Stimulated activated CD4-positive, alpha-beta T cell treated with anti-CD3 and anti-CD28 coated beads, Interleukin-12 subunit alpha, Interleukin-12 subunit beta, amount 100 ng/mL, for 4 hours (primary cell): ENCODE data around the gene DPP7.
"Not testable (repeated sequence)": the region's sequence is repeated elsewhere in the genome, so short reads cannot be mapped to it uniquely, and the experiment has no call there.

Source experiments
- DNase-seq: peaks from one replicate; pipeline ENCODE4 v3.0.0-alpha.2; 2020

Gene DPP7

DNA sequence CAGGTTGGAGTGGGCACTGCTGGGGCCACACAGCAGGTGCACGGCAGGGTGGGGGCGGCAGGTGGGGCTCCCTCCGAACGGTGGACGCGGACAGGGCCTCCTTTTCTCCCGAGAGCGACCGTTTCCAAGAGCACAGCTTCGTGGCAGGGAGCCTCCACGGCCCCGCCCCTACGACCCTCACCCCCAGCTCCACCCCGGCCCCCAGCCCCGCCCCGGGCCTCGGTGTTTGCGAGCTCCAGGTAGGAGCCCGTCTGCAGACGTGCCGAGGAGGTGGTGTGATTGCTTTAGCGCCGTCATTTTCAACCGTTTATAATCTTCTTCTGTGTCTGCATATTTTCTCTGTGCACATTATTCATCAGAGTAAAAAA, 33.2 kb upstream of the DPP7 start:
- DNase-seq, result no peak

DNA sequence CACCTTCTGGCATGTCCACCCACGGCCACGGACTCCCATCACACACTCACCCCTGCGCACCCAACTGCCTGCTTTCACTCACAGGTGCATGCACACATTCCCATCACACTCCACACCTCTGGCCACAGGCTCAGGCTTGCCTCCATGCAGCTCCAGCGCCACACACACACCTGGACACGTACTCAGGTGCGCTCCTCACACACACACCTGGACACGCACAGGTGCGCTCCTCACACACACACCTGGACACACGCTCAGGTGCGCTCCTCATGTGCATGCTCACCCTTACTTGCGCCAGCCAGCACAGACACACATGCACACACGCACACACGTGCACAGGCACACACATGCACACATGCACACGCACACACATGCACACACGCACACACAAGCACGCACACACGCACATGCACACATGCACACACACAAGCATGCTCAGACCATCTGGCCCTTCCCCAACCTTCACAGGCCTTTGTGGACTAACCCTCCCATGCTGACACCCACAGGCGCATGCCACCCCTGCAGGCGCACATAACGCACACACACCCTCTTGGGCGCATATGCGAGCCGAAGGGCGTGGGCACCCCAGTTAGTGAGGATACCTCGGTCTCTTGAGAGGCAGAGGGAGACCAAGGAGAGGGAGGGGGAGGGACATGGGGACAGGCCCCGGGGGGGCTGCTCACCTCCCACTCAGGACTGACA, 32.7 kb upstream of the DPP7 start:
- no peak for DNase-seq

GRCh38 chr9:137146527-137146918, 32.0 kb upstream of the DPP7 start:
- DNase-seq, result no peak

- DNase-seq, result no peak
Observed at GRCh38 chr9:137145731-137146526, 31.4 kb upstream of the DPP7 start.

DNA sequence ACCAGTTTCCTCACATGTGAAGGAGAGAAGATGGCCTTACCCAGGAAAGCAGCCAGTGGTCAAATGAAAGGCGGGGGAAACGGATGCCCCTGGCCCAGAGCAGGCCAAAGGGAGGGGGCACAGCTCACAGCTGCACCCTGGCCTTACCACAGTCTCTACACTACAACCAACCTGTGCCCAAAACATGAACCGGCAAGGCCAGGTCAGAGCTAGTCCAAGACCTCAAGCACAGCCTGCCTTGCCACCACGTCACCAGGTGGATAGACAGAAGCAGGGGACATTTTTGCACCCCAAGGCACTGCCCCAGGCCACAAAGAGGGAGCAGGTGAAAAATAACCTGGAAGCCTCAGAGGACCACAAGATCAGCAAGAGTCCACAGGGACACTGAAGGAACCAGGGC, 28.9 kb upstream of the DPP7 start:
- DNase-seq, result no peak

- no peak for DNase-seq
Observed at GRCh38 chr9:137141976-137142936, 27.7 kb upstream of the DPP7 start.

DNA sequence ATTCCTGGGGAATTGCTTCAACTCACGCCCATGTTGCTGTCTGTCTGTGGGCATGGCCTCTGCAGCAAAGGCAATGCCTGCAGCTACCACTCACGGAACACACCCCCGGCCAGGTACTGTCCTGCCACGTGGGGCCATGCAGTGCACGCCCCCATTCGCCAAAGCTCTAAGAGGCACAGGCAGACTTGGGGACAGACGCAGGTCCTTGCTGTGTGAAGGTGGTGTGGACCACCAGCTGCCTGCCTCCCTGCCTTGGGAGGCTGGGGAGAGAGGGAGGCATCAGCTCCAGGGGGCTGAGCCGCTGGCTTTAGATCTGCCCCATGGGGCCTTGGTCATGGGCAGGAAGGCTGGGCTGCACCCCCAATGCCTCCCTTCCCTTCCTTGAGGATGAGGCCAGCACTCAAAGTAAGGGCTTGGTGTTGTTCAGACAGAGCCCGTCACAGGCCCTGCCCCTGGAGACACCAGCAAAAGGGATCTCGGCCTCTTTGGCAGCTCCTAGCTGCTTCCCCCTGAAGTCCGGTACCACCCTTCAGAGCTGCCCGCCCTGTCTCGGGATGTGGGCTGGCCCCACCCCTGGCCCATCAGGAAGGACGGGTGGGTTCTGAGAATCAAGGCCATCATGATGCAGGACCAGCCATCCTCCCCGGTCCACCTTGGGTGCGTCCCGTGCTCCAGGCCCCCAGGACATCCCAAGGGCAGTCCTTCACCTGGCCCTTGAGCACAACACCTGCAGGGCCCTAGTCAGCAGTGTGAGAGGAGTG, 26.7 kb upstream of the DPP7 start:
- DNase-seq, result no peak

DNA sequence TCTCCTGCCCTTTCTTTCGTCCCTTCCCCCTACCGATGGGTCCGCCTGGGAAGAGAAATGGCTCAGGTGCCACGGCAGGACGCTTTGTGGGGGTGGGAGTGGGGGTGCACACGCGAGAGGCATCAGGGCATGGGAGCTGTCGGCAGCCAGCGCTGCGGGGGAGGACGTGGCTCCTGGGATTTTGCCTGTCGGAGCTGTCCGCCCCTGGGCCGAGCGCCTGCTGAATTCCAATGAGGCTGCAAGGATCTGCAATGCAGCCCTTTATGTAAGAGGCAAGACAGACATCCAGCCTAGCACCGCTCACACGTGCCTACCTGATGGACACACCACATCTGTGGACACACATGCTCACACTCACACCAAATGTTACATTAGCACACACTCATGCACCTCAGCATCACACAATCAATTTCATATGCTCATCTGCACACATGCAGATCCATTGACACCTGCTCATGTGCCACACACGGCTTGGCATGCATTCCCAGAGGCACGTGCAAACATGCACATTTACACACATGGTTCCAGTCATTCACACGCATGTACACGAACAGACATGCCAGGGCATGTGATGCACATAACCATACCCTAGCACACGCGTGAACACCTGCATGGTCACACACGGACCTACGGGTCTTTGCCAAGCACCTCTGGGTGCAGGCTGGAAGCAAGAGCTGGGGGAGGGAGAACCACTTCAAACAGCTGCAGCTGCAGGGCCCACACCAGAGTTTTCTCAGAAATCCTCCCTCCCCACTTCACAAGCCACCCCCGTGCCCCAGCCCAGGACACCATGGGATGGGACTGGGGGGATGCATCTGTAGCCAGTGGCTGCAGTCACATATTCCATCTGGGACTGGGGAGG, 25.8 kb upstream of the DPP7 start:
- DNase-seq, result no peak

- DNase-seq, result no peak
Observed at GRCh38 chr9:137139468-137140150, 25.1 kb upstream of the DPP7 start.

DNA sequence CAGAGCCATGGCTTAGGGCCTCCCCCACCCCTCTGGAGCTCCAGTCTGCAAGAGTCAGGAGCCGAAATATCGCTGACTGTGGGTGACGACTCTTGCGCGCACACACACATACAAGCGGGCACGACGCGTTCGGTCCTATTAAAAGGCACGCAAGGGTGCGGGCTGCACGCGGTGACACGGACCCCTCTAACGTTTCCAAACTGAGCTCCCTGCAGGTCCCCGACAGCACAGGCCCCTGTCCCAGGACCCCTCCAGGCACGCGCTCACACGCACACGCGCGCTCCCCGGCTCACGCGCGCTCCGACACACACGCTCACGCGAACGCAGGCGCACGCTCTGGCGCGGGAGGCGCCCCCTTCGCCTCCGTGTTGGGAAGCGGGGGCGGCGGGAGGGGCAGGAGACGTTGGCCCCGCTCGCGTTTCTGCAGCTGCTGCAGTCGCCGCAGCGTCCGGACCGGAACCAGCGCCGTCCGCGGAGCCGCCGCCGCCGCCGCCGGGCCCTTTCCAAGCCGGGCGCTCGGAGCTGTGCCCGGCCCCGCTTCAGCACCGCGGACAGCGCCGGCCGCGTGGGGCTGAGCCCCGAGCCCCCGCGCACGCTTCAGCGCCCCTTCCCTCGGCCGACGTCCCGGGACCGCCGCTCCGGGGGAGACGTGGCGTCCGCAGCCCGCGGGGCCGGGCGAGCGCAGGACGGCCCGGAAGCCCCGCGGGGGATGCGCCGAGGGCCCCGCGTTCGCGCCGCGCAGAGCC, 24.4 kb upstream of the DPP7 start, which contains the start of gene GRIN1:
Gene GRIN1, plus strand, starts transcription at position 433 of the 746 bp plus-strand sequence. CDS start 333 bp downstream, outside the sequence.
- DNase-seq, result peak; percentile 41

GRCh38 chr9:137138058-137138721, 23.7 kb upstream of the DPP7 start:
- DNase-seq, result no peak

- DNase-seq, result no peak
Observed at GRCh38 chr9:137136881-137137607, 22.5 kb upstream of the DPP7 start.

- DNase-seq, result no peak
Observed at GRCh38 chr9:137136261-137136880, 21.8 kb upstream of the DPP7 start.

- DNase-seq, result not testable (repeated sequence)
Observed at GRCh38 chr9:137135154-137135553, 20.6 kb upstream of the DPP7 start.

- DNase-seq, result no peak
Observed at GRCh38 chr9:137134191-137134590, 19.7 kb upstream of the DPP7 start.

DNA sequence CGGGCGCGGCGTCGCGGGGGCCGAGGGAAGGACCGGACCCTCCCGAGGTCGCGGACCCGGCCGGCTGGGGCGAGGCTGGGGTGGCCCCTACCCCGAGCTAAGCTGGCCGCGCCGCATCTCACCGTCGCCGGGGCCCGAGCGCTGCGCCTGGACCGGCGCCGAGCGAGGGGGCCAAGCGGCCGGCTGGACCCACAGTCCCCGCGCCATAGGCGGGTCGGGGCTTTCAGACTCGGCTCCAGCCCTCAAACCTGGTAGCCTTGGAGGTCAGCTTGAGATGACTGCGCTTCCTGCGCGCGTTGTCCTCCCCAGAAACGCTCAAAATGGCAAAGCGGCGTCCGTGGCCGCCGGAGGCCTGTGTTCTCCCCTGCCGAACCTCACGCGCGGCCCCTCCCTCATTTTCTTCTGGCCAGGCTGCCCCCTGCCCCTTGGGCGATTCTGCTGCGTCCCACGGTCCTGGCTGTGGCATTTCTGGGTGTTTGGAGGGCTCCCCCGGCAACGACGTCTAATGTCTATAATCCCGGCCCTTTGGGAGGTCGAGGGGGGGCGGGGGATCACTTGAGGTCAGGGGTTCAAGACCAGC, 15.7 kb upstream of the DPP7 start:
- no peak for DNase-seq

GRCh38 chr9:137129456-137130175, 15.1 kb upstream of the DPP7 start:
- peak; percentile 86 for DNase-seq
